ENCODE data around the gene RNF138.
"Not testable (repeated sequence)": the region's sequence is repeated elsewhere in the genome, so short reads cannot be mapped to it uniquely, and the experiment has no call there.

RNF138 gene

DNA sequence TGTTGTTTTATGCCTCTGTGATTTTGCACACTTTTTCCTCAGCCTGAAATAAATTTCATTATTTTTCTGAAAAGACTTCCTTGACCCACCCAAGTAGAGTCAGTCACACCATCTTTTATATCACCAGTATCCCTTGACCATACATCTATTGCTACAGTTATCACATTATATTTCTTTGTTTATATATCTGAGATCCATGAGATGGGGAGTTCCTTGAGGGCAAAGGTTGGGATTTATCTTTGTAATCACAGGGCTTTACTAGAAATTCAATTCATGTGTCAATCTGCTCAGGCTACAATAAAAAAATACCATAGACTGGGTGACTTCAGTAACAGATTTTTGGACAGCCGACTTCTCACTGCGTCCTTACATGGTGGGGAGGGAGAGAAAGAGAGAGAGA lies 12.8 kb upstream of the RNF138 start:
- no peak overlapping the region for H3K9ac ChIP-seq (ENCODE audit: low read length)
- H3K9me3 ChIP-seq (ENCODE audit: control insufficient read depth, low read depth, low read length) = no peaks in the 10 kb centered on the region
- no peak overlapping the region for H3K27ac ChIP-seq (ENCODE audit: low read length)
- H3K36me3 ChIP-seq (ENCODE audit: control insufficient read depth, low read depth, low read length) = no peaks in the 10 kb centered on the region
- H3K27me3 ChIP-seq (ENCODE audit: control insufficient read depth, insufficient read depth, low read length) = no peaks in the 10 kb centered on the region
- H3K4me3 ChIP-seq (ENCODE audit: low read length) = no peak overlapping the region
- no peaks in the 10 kb centered on the region for H3K4me1 ChIP-seq (ENCODE audit: control insufficient read depth, low read depth, low read length)

GRCh38 chr18:32081881-32082280 lies 9.8 kb upstream of the RNF138 start:
- H3K9me3 ChIP-seq (ENCODE audit: control insufficient read depth, low read depth, low read length) = no peaks in the 10 kb centered on the region
- H3K9ac ChIP-seq (ENCODE audit: low read length) = no peak overlapping the region
- H3K4me3 ChIP-seq (ENCODE audit: low read length) = no peak overlapping the region
- peaks cover 5% of the 10 kb centered on the region for H3K4me1 ChIP-seq (ENCODE audit: control insufficient read depth, low read depth, low read length)
- no peak overlapping the region for H3K27ac ChIP-seq (ENCODE audit: low read length)
- no peaks in the 10 kb centered on the region for H3K27me3 ChIP-seq (ENCODE audit: control insufficient read depth, insufficient read depth, low read length)
- H3K36me3 ChIP-seq (ENCODE audit: control insufficient read depth, low read depth, low read length) = no peaks in the 10 kb centered on the region

DNA sequence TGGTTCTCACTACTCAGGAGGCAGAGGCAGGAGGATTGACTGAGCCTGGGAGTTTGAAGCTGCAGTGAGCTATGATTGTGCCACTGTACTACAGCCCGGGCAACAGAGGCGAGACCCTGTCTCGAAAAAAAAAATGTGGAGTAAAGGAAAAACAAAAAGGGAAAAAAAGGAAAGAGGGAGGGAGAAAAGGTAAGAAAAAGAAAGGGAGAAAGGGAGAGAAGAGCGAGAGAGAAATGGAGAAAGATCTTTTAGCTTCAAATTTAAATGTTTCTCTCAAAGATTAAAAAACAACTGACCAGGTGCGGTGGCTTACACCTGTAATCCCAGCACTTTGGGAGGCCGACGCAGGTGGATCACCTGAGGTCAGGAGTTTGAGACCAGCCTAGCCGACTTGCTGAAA lies 7.9 kb upstream of the RNF138 start:
- H3K27me3 ChIP-seq (ENCODE audit: control insufficient read depth, insufficient read depth, low read length) = no peaks in the 10 kb centered on the region
- H3K36me3 ChIP-seq (ENCODE audit: control insufficient read depth, low read depth, low read length) = no peaks in the 10 kb centered on the region
- H3K4me3 ChIP-seq (ENCODE audit: low read length) = no peak overlapping the region
- H3K27ac ChIP-seq (ENCODE audit: low read length) = no peak overlapping the region
- H3K4me1 ChIP-seq (ENCODE audit: control insufficient read depth, low read depth, low read length) = peaks cover 5% of the 10 kb centered on the region
- H3K9ac ChIP-seq (ENCODE audit: low read length) = no peak overlapping the region
- H3K9me3 ChIP-seq (ENCODE audit: control insufficient read depth, low read depth, low read length) = no peaks in the 10 kb centered on the region

- H3K4me1 ChIP-seq (ENCODE audit: control insufficient read depth, low read depth, low read length) = peaks cover 5% of the 10 kb centered on the region
- H3K36me3 ChIP-seq (ENCODE audit: control insufficient read depth, low read depth, low read length) = no peaks in the 10 kb centered on the region
- no peak overlapping the region for H3K9ac ChIP-seq (ENCODE audit: low read length)
- H3K27ac ChIP-seq (ENCODE audit: low read length) = no peak overlapping the region
- no peaks in the 10 kb centered on the region for H3K27me3 ChIP-seq (ENCODE audit: control insufficient read depth, insufficient read depth, low read length)
- no peak overlapping the region for H3K4me3 ChIP-seq (ENCODE audit: low read length)
- no peaks in the 10 kb centered on the region for H3K9me3 ChIP-seq (ENCODE audit: control insufficient read depth, low read depth, low read length)
Observed at GRCh38 chr18:32086881-32087280, 4.8 kb upstream of the RNF138 start.

DNA sequence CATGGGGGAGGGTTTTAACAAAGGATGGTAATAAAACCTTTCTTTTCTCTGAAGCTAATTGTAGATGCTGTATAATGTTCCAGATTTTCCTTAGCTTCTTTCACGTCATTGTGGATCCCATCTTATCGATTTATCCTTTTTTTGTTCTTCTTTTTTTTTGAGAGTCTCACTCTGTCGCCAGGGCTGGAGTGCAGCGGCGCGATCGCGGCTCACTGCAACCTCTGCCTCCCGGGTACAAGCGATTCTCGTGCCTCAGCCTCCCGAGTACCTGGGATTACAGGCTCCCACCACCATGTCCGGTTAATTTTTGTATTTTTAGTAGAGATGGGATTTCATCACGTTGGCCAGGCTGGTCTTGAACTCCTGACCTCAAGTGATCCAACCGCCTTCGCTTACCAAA lies 843 bp upstream of the RNF138 start:
- H3K27me3 ChIP-seq (ENCODE audit: control insufficient read depth, insufficient read depth, low read length); H3K36me3 ChIP-seq (ENCODE audit: control insufficient read depth, low read depth, low read length); H3K9ac ChIP-seq (ENCODE audit: low read length); H3K4me1 ChIP-seq (ENCODE audit: control insufficient read depth, low read depth, low read length); H3K9me3 ChIP-seq (ENCODE audit: control insufficient read depth, low read depth, low read length); H3K27ac ChIP-seq (ENCODE audit: low read length); H3K4me3 ChIP-seq (ENCODE audit: low read length): not testable (repeated sequence)

- Histone ChIP-seq H3K36me3 (ENCODE audit: control insufficient read depth, low read depth, low read length) (peaks cover 7% of the 10 kb centered on the region), H3K9ac (ENCODE audit: low read length) (peak overlapping the region; percentile 88), H3K27ac (ENCODE audit: low read length) (no peak overlapping the region), H3K4me1 (ENCODE audit: control insufficient read depth, low read depth, low read length) (peaks cover 5% of the 10 kb centered on the region), H3K4me3 (ENCODE audit: low read length) (peak overlapping the region; percentile 76), H3K27me3 (ENCODE audit: control insufficient read depth, insufficient read depth, low read length) (no peaks in the 10 kb centered on the region), H3K9me3 (ENCODE audit: control insufficient read depth, low read depth, low read length) (no peaks in the 10 kb centered on the region)
Observed at GRCh38 chr18:32091325-32091723, 350 bp upstream of the RNF138 start.

GRCh38 chr18:32092422-32093101 lies 888 bp downstream of the RNF138 start:
- peak overlapping the region; percentile 73 for H3K27ac ChIP-seq (ENCODE audit: low read length)
- H3K36me3 ChIP-seq (ENCODE audit: control insufficient read depth, low read depth, low read length) = peaks cover 13% of the 10 kb centered on the region
- no peaks in the 10 kb centered on the region for H3K27me3 ChIP-seq (ENCODE audit: control insufficient read depth, insufficient read depth, low read length)

DNA sequence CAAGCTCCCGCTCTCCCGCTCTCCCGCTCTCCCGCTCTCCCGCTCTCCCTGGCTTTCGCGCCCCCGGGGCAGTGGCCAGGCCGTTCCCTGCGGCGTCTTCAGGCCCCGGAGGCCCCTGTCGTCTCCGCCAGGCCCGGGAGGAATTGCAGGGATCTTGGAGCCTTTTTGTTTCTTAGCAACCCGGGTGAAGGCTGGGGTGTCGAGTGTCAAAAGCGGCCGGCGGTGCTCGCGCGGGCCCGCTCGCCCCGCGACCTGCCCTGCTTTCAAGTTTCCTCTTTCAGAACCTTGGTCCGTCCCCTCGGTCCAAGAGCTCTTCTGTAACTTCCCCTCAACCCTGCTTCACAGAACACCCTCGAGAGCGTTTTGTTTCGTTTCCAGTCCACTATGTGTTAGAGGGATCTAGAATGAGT lies 1.4 kb downstream of the RNF138 start:
- Histone ChIP-seq H3K4me1 (ENCODE audit: control insufficient read depth, low read depth, low read length) (peaks cover 5% of the 10 kb centered on the region), H3K27me3 (ENCODE audit: control insufficient read depth, insufficient read depth, low read length) (no peaks in the 10 kb centered on the region), H3K4me3 (ENCODE audit: low read length) (peak overlapping the region; percentile 72), H3K9me3 (ENCODE audit: control insufficient read depth, low read depth, low read length) (no peaks in the 10 kb centered on the region), H3K36me3 (ENCODE audit: control insufficient read depth, low read depth, low read length) (peaks cover 13% of the 10 kb centered on the region), H3K27ac (ENCODE audit: low read length) (peak overlapping the region; percentile 73), H3K9ac (ENCODE audit: low read length) (peak overlapping the region; percentile 94)

More at GRCh38 chr18:32092422-32093101, 888 bp downstream of the RNF138 start:
- Histone ChIP-seq H3K9ac (ENCODE audit: low read length) (peak overlapping the region; percentile 94), H3K9me3 (ENCODE audit: control insufficient read depth, low read depth, low read length) (no peaks in the 10 kb centered on the region), H3K4me3 (ENCODE audit: low read length) (peak overlapping the region; percentile 76), H3K4me1 (ENCODE audit: control insufficient read depth, low read depth, low read length) (peaks cover 5% of the 10 kb centered on the region)

- Histone ChIP-seq H3K27ac (ENCODE audit: low read length) (no peak overlapping the region), H3K36me3 (ENCODE audit: control insufficient read depth, low read depth, low read length) (peaks cover 13% of the 10 kb centered on the region), H3K9ac (ENCODE audit: low read length) (peak overlapping the region; percentile 94), H3K4me1 (ENCODE audit: control insufficient read depth, low read depth, low read length) (peaks cover 5% of the 10 kb centered on the region), H3K27me3 (ENCODE audit: control insufficient read depth, insufficient read depth, low read length) (no peaks in the 10 kb centered on the region), H3K4me3 (ENCODE audit: low read length) (peak overlapping the region; percentile 72), H3K9me3 (ENCODE audit: control insufficient read depth, low read depth, low read length) (no peaks in the 10 kb centered on the region)
Observed at GRCh38 chr18:32093523-32093922, 1.8 kb downstream of the RNF138 start.

DNA sequence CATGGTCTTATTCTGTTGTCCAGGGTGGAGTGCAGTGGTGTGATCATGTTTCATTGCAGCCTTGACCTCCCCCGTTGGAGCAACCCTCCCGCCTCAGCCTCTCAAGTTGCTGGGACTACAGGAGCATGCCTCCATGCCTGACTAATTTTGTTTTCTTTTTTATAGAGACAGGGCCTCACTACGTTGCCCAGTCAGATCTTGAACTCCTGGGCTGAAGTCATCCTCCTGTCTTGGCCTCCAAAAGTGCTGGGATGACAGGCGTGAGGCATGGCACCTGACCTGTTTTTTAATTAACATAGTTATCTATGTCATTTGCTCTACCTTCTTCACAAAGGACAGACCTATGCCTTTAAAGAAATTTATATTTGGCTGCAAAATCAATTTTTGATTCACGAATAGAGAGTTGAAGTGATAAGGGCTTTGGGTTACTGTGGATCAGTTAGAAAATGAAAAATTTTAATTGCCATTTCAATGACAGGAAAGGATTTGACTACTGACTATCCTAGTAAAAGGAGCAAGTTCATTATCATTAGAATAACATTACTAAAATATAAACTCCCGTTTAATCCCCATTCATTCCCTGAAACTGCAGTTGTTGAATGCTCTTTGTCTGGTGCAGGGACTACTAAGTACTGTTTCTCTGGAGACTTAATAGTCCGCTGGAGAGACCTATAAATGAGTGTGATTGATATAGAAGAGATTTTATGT lies 3.7 kb downstream of the RNF138 start:
- Histone ChIP-seq H3K27me3 (ENCODE audit: control insufficient read depth, insufficient read depth, low read length) (no peaks in the 10 kb centered on the region), H3K9me3 (ENCODE audit: control insufficient read depth, low read depth, low read length) (no peaks in the 10 kb centered on the region), H3K27ac (ENCODE audit: low read length) (no peak overlapping the region), H3K4me1 (ENCODE audit: control insufficient read depth, low read depth, low read length) (peaks cover 5% of the 10 kb centered on the region), H3K36me3 (ENCODE audit: control insufficient read depth, low read depth, low read length) (peaks cover 13% of the 10 kb centered on the region), H3K9ac (ENCODE audit: low read length) (no peak overlapping the region), H3K4me3 (ENCODE audit: low read length) (no peak overlapping the region)

- H3K9ac ChIP-seq (ENCODE audit: low read length) = no peak overlapping the region
Observed at GRCh38 chr18:32095900-32096229, 4.2 kb downstream of the RNF138 start.

DNA sequence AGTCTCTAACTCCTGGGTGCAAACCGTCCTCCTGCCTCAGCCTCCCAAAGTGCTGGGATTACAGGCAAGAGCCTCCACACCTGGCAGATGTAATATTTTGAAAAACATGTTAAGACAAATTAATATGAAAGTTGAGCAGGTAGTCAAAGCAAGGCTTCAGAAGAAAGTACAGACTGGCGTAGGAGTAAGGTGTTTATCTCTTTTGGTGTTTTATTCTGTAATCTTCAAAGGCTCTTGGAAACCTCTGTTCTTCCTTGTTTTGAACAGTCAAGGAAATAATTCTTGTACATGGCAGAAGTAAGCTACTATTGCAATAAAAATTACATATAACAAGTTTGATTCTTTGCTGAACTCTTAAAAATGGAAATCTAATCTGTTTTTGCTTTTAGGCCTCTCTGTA lies 5.3 kb downstream of the RNF138 start:
- Histone ChIP-seq H3K4me3 (ENCODE audit: low read length) (no peak overlapping the region), H3K27ac (ENCODE audit: low read length) (no peak overlapping the region), H3K36me3 (ENCODE audit: control insufficient read depth, low read depth, low read length) (peaks cover 13% of the 10 kb centered on the region), H3K27me3 (ENCODE audit: control insufficient read depth, insufficient read depth, low read length) (no peaks in the 10 kb centered on the region), H3K9ac (ENCODE audit: low read length) (no peak overlapping the region), H3K9me3 (ENCODE audit: control insufficient read depth, low read depth, low read length) (no peaks in the 10 kb centered on the region), H3K4me1 (ENCODE audit: control insufficient read depth, low read depth, low read length) (peaks cover 5% of the 10 kb centered on the region)

More at GRCh38 chr18:32095900-32096229, 4.2 kb downstream of the RNF138 start:
- Histone ChIP-seq H3K27ac (ENCODE audit: low read length) (no peak overlapping the region), H3K4me1 (ENCODE audit: control insufficient read depth, low read depth, low read length) (peaks cover 5% of the 10 kb centered on the region), H3K4me3 (ENCODE audit: low read length) (no peak overlapping the region), H3K9me3 (ENCODE audit: control insufficient read depth, low read depth, low read length) (no peaks in the 10 kb centered on the region), H3K27me3 (ENCODE audit: control insufficient read depth, insufficient read depth, low read length) (no peaks in the 10 kb centered on the region), H3K36me3 (ENCODE audit: control insufficient read depth, low read depth, low read length) (peaks cover 13% of the 10 kb centered on the region)

Data from iPS-18a (cell line).